Trophoblast cell (in vitro differentiated cells and primary cell): Measurements from ENCODE around the gene RAD51B.

Source experiments
- DNase-seq, 2 donors: peaks; one replicate each; pipeline ENCODE4 v3.0.0-alpha.2; 2016
- H2AFZ ChIP-seq: 2 replicates; pipeline ENCODE4 v1.6.1; 2013; ENCODE audit warnings: low read length, moderate library complexity, mild to moderate bottlenecking; ENCODE audit not compliant: insufficient read depth, poor library complexity
- H2AK5ac ChIP-seq: 2 replicates; pipeline ENCODE4 v1.6.1; 2013; ENCODE audit warnings: mild to moderate bottlenecking, low read length
- H2BK120ac ChIP-seq: 2 replicates; pipeline ENCODE4 v1.6.1; 2013; ENCODE audit warnings: low read length, mild to moderate bottlenecking, moderate library complexity; ENCODE audit not compliant: insufficient read depth, poor library complexity
- H2BK12ac ChIP-seq: 2 replicates; pipeline ENCODE4 v1.6.1; 2013; ENCODE audit warnings: mild to moderate bottlenecking, low read length, moderate library complexity
- H2BK5ac ChIP-seq: 2 replicates; pipeline ENCODE4 v1.6.1; 2013; ENCODE audit warnings: low read length, low read depth, moderate library complexity, mild to moderate bottlenecking; ENCODE audit not compliant: poor library complexity
- H3K14ac ChIP-seq: 2 replicates; pipeline ENCODE4 v1.6.1; 2013; ENCODE audit warnings: mild to moderate bottlenecking, low read length
- H3K18ac ChIP-seq: 2 replicates; pipeline ENCODE4 v1.6.1; 2013; ENCODE audit warnings: mild to moderate bottlenecking, low read length
- H3K23ac ChIP-seq: 2 replicates; pipeline ENCODE4 v1.6.1; 2013; ENCODE audit warnings: low read length
- H3K27ac ChIP-seq: 2 replicates; pipeline ENCODE4 v1.5.1; 2013; ENCODE audit warnings: low read depth, mild to moderate bottlenecking, inconsistent platforms, low read length, moderate library complexity
- H3K27me3 ChIP-seq: 2 replicates; pipeline ENCODE4 v1.6.1; 2013; ENCODE audit warnings: inconsistent platforms, mild to moderate bottlenecking, low read length, moderate library complexity; ENCODE audit not compliant: insufficient read depth
- H3K36me3 ChIP-seq, 2 experiments: 1 replicate in 1 of 2; 2 replicates in 1 of 2; pipeline ENCODE4 v1.6.1; 2013; ENCODE audit warnings: low read length in 2 of 2, mild to moderate bottlenecking in 2 of 2, moderate library complexity in 1 of 2; ENCODE audit not compliant: insufficient read depth in 2 of 2, control insufficient read depth in 1 of 2
- H3K4ac ChIP-seq: 2 replicates; pipeline ENCODE4 v1.6.1; 2013; ENCODE audit warnings: low read depth, mild to moderate bottlenecking, low read length, moderate library complexity
- H3K4me1 ChIP-seq, 2 experiments: 1 replicate in 1 of 2; 2 replicates in 1 of 2; pipeline ENCODE4 v1.6.1; 2013; ENCODE audit warnings: low read length in 2 of 2, mild to moderate bottlenecking in 2 of 2, moderate library complexity in 1 of 2; ENCODE audit not compliant: insufficient read depth in 2 of 2, control insufficient read depth in 1 of 2
- H3K4me2 ChIP-seq: 2 replicates; pipeline ENCODE4 v1.6.1; 2013; ENCODE audit warnings: inconsistent platforms, mild to moderate bottlenecking, low read length, moderate library complexity
- H3K4me3 ChIP-seq: 2 replicates; pipeline ENCODE4 v1.5.1; 2013; ENCODE audit warnings: mild to moderate bottlenecking, low read depth, low read length, inconsistent platforms
- H3K79me1 ChIP-seq: one replicate; pipeline ENCODE4 v1.6.1; 2013; ENCODE audit warnings: low read length
- H3K79me2 ChIP-seq: 2 replicates; pipeline ENCODE4 v1.6.1; 2013; ENCODE audit warnings: low read length, mild to moderate bottlenecking; ENCODE audit not compliant: control insufficient read depth, insufficient read depth, poor library complexity
- H3K9ac ChIP-seq: 2 replicates; pipeline ENCODE4 v1.6.1; 2013; ENCODE audit warnings: mild to moderate bottlenecking, low read length
- H3K9me3 ChIP-seq: 2 replicates; pipeline ENCODE4 v1.6.1; 2013; ENCODE audit warnings: low read depth, mild to moderate bottlenecking, control low read depth, inconsistent platforms, low read length; ENCODE audit not compliant: insufficient read depth
- H4K12ac ChIP-seq: 2 replicates; pipeline ENCODE4 v1.6.1; 2013; ENCODE audit warnings: low read depth, mild to moderate bottlenecking, low read length, moderate library complexity
- H4K8ac ChIP-seq: 2 replicates; pipeline ENCODE4 v1.6.1; 2013; ENCODE audit warnings: low read depth, mild to moderate bottlenecking, low read length, moderate library complexity
- H4K91ac ChIP-seq: one replicate; pipeline ENCODE4 v1.6.1; 2013; ENCODE audit warnings: low read depth, mild to moderate bottlenecking, low read length, moderate library complexity
- WGBS: extraction: QIAGEN DNeasy Blood & Tissue Kit; methylation state at CpG from one replicate; pipeline ENCODE4 v1.1.7; 2013; ENCODE audit warnings: missing lambda C conversion rate; ENCODE audit not compliant: insufficient read length, insufficient coverage; ENCODE audit errors: extremely low coverage; 5-methylcytosine and 5-hydroxymethylcytosine counted together

Gene RAD51B

DNA sequence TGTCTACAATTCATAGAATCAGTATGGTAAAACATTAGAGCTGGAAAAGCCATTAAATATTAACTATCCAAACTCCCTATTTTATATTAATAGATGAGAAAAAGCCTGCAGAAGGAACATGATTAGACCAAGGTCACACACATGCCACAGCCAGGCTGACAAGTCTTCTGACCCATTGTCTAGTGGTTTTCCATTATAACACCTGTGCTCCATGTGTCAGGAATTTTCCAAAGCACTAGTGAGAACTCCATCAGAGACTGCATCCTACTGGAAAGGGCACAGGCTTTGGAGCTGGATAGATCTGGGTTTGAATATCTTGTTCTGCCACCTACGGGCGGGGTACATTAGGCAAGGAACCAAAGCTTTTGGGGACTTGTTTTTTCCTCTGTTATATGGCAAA, 325.5 kb downstream of the RAD51B start:
- Histone ChIP-seq H4K91ac (peak overlapping the region; percentile 90), H3K4ac (no peak overlapping the region), H3K4me3 (no peak overlapping the region), H3K9ac (no peak overlapping the region), H2BK5ac (peak overlapping the region; percentile 26), H3K4me1 (peaks cover 11 to 12% of the 10 kb centered on the region in 2 experiments), H3K14ac (peak overlapping the region; percentile 75), H2BK12ac (peak overlapping the region; percentile 93), H3K4me2 (no peak overlapping the region), H3K36me3 (no peaks in the 10 kb centered on the region), H2BK120ac (peak overlapping the region; percentile 70), H2AK5ac (peak overlapping the region; percentile 72), H4K8ac (peak overlapping the region; percentile 9), H3K9me3 (no peaks in the 10 kb centered on the region), H3K18ac (peak overlapping the region; percentile 56), H3K27ac (peak overlapping the region; percentile 11), H4K12ac (no peak overlapping the region), H3K27me3 (no peaks in the 10 kb centered on the region), H3K23ac (no peak overlapping the region), H3K79me2 (peaks cover 4% of the 10 kb centered on the region), H3K79me1 (peaks cover 28% of the 10 kb centered on the region), H2AFZ (no peak overlapping the region)
- no peak for DNase-seq
- no CpG with 5 or more reads among the region's 2 CpGs for WGBS

DNA sequence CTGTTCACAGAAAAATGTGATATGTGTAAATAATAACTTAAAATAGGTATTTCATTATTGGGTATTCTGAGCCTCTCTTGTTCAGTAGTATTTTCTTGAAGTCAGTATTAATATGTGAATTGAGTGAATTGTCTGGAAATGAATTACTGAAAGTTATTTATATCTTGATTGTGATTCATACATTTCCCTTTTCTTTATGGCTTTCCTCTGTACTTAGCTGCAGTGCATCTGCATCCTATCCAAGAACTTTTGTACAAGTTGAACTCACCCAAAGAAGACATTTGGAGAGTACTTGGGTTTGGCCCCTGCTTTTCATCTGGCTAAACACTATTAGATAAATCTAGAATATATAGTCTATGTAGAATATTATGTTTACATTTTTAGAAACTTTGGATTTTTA, 326.0 kb downstream of the RAD51B start:
- peaks cover 4% of the 10 kb centered on the region for H3K79me2 ChIP-seq
- no peak overlapping the region for H3K14ac ChIP-seq

GRCh38 chr14:68146818-68147217, 327.2 kb downstream of the RAD51B start:
- H2BK120ac ChIP-seq, result no peak overlapping the region
- H3K4me3 ChIP-seq, result no peak overlapping the region
- H4K12ac ChIP-seq, result no peak overlapping the region
- H3K27ac ChIP-seq, result peak overlapping the region; percentile 84
- no peak overlapping the region for H4K91ac ChIP-seq
- H3K4me2 ChIP-seq, result no peak overlapping the region
- H3K79me2 ChIP-seq, result peaks cover 4% of the 10 kb centered on the region
- H2BK12ac ChIP-seq, result no peak overlapping the region
- no peak overlapping the region for H3K4ac ChIP-seq
- H2BK5ac ChIP-seq, result no peak overlapping the region
- H3K9me3 ChIP-seq, result no peaks in the 10 kb centered on the region
- H3K9ac ChIP-seq, result no peak overlapping the region
- WGBS, result no CpG with 5 or more reads among the region's 3 CpGs
- no peak overlapping the region for H4K8ac ChIP-seq
- H2AFZ ChIP-seq, result no peak overlapping the region
- H3K36me3 ChIP-seq, result no peaks in the 10 kb centered on the region
- H2AK5ac ChIP-seq, result no peak overlapping the region
- H3K18ac ChIP-seq, result no peak overlapping the region
- no peaks in the 10 kb centered on the region for H3K27me3 ChIP-seq
- peak; percentile 30 to 69 for DNase-seq
- H3K23ac ChIP-seq, result no peak overlapping the region
- H3K4me1 ChIP-seq, result peaks cover 11 to 12% of the 10 kb centered on the region in 2 experiments
- H3K79me1 ChIP-seq, result peaks cover 26% of the 10 kb centered on the region
- H3K14ac ChIP-seq, result no peak overlapping the region

More for the DNA sequence above, 326.0 kb downstream of the RAD51B start:
- Histone ChIP-seq H3K4me2 (no peak overlapping the region), H3K4ac (no peak overlapping the region), H4K12ac (no peak overlapping the region), H3K79me1 (peaks cover 26% of the 10 kb centered on the region), H3K27me3 (no peaks in the 10 kb centered on the region), H2BK12ac (no peak overlapping the region), H2AFZ (no peak overlapping the region), H3K23ac (no peak overlapping the region), H4K8ac (no peak overlapping the region), H3K4me3 (no peak overlapping the region), H2AK5ac (no peak overlapping the region), H3K9me3 (no peaks in the 10 kb centered on the region), H3K18ac (no peak overlapping the region), H3K4me1 (peaks cover 11 to 12% of the 10 kb centered on the region in 2 experiments), H2BK120ac (no peak overlapping the region), H3K27ac (no peak overlapping the region), H4K91ac (no peak overlapping the region), H3K9ac (no peak overlapping the region), H2BK5ac (no peak overlapping the region), H3K36me3 (no peaks in the 10 kb centered on the region)
- DNase-seq, result no peak

GRCh38 chr14:68147303-68147702, 327.7 kb downstream of the RAD51B start:
- H3K79me1 ChIP-seq, result peaks cover 26% of the 10 kb centered on the region
- no peak overlapping the region for H3K9ac ChIP-seq
- H2AFZ ChIP-seq, result no peak overlapping the region
- no peak overlapping the region for H2BK5ac ChIP-seq
- peaks cover 4% of the 10 kb centered on the region for H3K79me2 ChIP-seq
- no peak overlapping the region for H4K8ac ChIP-seq
- H2BK120ac ChIP-seq, result no peak overlapping the region
- H3K27me3 ChIP-seq, result no peaks in the 10 kb centered on the region
- H2BK12ac ChIP-seq, result no peak overlapping the region
- no peak overlapping the region for H3K4ac ChIP-seq
- no peak overlapping the region for H4K91ac ChIP-seq
- DNase-seq, result no peak
- H3K18ac ChIP-seq, result no peak overlapping the region
- no peak overlapping the region for H3K4me2 ChIP-seq
- H3K9me3 ChIP-seq, result no peaks in the 10 kb centered on the region
- H3K27ac ChIP-seq, result peak overlapping the region; percentile 74
- H3K14ac ChIP-seq, result no peak overlapping the region
- no peak overlapping the region for H3K4me3 ChIP-seq
- no peak overlapping the region for H4K12ac ChIP-seq
- no peaks in the 10 kb centered on the region for H3K36me3 ChIP-seq
- H3K4me1 ChIP-seq, result peaks cover 11 to 12% of the 10 kb centered on the region in 2 experiments
- H3K23ac ChIP-seq, result no peak overlapping the region
- H2AK5ac ChIP-seq, result no peak overlapping the region
